ENCODE data around the gene FREM1. TPM values are rescaled to one million over a fixed set of nuclear protein-coding genes. Genes with fewer than 3 reads are reported as not detected.

Gene FREM1
- total and polyA plus RNA-seq, 10 of the 15 experiments (the other 5 are each of a cell fraction or from before 2014, with no cell fraction given), result 0.01 to 0.16 (median 0.08) TPM; not detected in 7

GRCh38 chr9:14889451-14889850 is 20.8 kb downstream of the FREM1 start (continued):
- no peak for TF ChIP-seq BCL3 (IDR thresholded peaks at IDR 0.05; ENCODE audit: borderline replicate concordance, insufficient read depth, low read depth, low read length, poor library complexity, severe bottlenecking)
- no peak for TF ChIP-seq YBX1 (IDR thresholded peaks at IDR 0.05)
- TF ChIP-seq YY1 (IDR thresholded peaks at IDR 0.05; ENCODE audit: low read depth, low read length), result no peak
- TF ChIP-seq IKZF1 (conservative IDR thresholded peaks at IDR 0.05), result no peak
- no peak for TF ChIP-seq KLF5 (IDR thresholded peaks at IDR 0.05; ENCODE audit: partially characterized antibody)
- no peak for TF ChIP-seq POU2F2 (IDR thresholded peaks at IDR 0.05; ENCODE audit: borderline replicate concordance, low read depth, low read length)
- no peak for TF ChIP-seq RCOR1 (conservative IDR thresholded peaks at IDR 0.05; ENCODE audit: low read depth, low read length)
- TF ChIP-seq SIX5 (IDR thresholded peaks at IDR 0.05; ENCODE audit: low read depth, low read length, severe bottlenecking), result no peak
- no peak for TF ChIP-seq RELA (IDR thresholded peaks at IDR 0.05; ENCODE audit: borderline replicate concordance, partially characterized antibody)
- TF ChIP-seq SP1 (IDR thresholded peaks at IDR 0.05; ENCODE audit: low read depth, low read length), result no peak
- TF ChIP-seq RBBP5 (conservative IDR thresholded peaks at IDR 0.05), result no peak
- TF ChIP-seq, protein P1, sequence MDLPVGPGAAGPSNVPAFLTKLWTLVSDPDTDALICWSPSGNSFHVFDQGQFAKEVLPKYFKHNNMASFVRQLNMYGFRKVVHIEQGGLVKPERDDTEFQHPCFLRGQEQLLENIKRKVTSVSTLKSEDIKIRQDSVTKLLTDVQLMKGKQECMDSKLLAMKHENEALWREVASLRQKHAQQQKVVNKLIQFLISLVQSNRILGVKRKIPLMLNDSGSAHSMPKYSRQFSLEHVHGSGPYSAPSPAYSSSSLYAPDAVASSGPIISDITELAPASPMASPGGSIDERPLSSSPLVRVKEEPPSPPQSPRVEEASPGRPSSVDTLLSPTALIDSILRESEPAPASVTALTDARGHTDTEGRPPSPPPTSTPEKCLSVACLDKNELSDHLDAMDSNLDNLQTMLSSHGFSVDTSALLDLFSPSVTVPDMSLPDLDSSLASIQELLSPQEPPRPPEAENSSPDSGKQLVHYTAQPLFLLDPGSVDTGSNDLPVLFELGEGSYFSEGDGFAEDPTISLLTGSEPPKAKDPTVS (IDR thresholded peaks at IDR 0.05; ENCODE audit: low read depth, low read length), result no peak
- no peak for TF ChIP-seq PBX3 (IDR thresholded peaks at IDR 0.05; ENCODE audit: insufficient replicate concordance, low read depth, low read length)
- TF ChIP-seq EZH2 (IDR thresholded peaks at IDR 0.05; ENCODE audit: borderline replicate concordance, control insufficient read depth, low read depth, low read length), result no peak
